GM12865 (cell line): Measurements from ENCODE around the gene SPTBN4.
"Not testable (repeated sequence)": the region's sequence is repeated elsewhere in the genome, so short reads cannot be mapped to it uniquely, and the experiment has no call there.

ENCODE experiments used
- DNase-seq: peaks from one replicate; pipeline ENCODE4 v3.0.0; 2010; ENCODE audit warnings: low read depth
- H3K4me3 ChIP-seq: 2 replicates; pipeline ENCODE4 v1.5.1; 2011; ENCODE audit warnings: mild to moderate bottlenecking, low read depth, low read length, control low read depth
- TF ChIP-seq, protein P1 (sequence below): IDR thresholded peaks from 2 replicates; pipeline ENCODE4 v1.5.1; 2011; ENCODE audit warnings: low read length, control low read depth, low read depth, inconsistent platforms; ENCODE audit not compliant: insufficient read depth; ENCODE audit errors: missing control alignments

SPTBN4 gene

DNA sequence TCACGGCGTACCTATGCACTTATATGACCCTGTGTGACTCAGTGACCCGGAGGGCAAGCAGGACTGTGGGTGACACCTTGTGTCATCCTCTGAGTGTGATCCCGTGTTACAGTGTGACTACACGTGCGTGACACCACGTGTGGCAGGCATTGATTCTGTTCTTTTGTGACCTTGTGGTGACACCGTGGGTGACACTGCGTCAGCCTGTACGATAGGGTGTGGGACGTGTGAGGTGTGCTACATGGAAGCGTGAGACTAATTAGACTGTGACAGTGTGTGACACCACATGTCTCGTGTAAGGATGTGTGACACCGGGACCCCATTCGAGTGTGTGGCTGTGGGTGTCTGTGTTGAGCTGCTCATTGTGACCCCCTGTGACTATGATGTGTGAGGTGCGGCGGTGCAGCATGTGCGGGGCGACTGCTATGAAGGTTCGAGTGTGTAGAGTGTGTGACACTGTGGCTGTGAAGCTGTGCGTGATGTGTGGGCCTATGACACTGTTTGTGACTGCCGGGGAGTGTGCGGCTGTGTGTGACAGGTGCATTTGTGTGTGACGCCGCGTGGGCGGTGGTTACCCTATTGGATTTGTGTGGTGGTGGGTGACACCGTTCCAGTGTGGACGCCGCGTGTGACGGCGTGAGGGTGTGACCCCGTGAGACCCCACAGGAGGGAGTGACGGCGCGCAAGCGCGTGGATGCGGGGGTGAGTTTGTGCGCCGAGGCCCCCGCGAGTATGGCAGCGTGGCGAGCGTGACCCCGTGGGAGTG lies 399 bp upstream of the SPTBN4 start:
- peak; percentile 29 for DNase-seq
- TF ChIP-seq, protein P1, sequence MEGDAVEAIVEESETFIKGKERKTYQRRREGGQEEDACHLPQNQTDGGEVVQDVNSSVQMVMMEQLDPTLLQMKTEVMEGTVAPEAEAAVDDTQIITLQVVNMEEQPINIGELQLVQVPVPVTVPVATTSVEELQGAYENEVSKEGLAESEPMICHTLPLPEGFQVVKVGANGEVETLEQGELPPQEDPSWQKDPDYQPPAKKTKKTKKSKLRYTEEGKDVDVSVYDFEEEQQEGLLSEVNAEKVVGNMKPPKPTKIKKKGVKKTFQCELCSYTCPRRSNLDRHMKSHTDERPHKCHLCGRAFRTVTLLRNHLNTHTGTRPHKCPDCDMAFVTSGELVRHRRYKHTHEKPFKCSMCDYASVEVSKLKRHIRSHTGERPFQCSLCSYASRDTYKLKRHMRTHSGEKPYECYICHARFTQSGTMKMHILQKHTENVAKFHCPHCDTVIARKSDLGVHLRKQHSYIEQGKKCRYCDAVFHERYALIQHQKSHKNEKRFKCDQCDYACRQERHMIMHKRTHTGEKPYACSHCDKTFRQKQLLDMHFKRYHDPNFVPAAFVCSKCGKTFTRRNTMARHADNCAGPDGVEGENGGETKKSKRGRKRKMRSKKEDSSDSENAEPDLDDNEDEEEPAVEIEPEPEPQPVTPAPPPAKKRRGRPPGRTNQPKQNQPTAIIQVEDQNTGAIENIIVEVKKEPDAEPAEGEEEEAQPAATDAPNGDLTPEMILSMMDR = no peak
- peak overlapping the region; percentile 55 for H3K4me3 ChIP-seq

DNA sequence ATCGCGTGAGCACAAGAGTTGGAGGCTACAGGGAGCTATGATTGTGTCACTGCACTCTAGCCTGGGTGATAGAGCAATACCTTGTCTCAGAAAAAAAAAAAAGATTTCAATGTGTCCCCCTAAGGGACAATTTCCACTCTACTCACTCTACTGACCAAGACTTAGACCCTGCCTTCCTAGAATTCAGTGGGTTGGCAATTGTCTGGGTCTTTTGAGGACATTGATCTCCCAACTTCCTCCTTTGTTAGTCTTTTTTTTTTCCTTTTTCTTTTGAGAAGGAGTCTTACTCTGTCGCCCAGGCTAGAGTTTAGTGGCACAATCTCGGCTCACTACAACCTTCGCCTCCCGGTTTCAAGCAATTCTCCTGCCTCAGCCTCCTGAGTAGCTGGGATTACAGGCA lies 2.2 kb downstream of the SPTBN4 start:
- no peak overlapping the region for H3K4me3 ChIP-seq
- no peak for DNase-seq
- TF ChIP-seq, protein P1 = no peak

DNA sequence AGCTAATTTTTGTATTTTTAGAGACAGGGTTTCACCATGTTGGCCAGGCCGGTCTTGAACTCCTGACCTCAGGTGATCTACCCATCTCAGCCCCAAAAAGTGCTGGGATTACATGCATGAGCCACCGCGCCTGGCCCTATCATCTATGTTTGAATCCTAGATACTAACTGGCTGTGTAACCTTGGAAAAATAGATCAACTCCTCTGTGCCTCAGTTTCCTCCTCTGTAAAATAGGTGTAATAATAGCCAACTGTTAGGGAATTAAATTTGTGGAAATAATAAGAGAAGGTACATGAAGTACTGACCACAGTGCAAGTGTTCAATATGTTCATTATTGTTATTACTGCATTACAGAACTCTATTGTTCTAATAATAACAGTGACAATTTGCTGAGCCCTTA lies 4.3 kb downstream of the SPTBN4 start:
- DNase-seq = no peak
- H3K4me3 ChIP-seq = no peak overlapping the region
- TF ChIP-seq, protein P1 = no peak

DNA sequence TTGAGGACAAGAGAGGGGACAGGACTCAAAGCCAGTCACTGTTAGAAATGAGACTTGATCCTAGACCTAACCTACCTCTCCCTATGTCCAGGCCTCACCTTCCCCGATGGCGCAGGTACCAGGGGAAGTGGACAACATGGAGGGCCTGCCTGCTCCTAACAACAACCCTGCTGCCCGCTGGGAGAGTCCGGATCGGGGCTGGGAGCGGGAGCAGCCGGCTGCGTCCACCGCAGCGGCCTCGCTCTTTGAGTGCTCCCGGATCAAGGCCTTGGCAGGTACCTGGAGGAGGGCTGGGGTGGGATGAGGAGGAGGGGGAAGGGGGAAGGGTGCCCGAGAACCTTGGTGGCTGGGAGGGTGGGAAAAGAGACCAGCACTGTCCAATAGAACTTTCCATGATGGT lies 5.7 kb downstream of the SPTBN4 start:
- TF ChIP-seq, protein P1 = no peak
- H3K4me3 ChIP-seq = no peak overlapping the region
- no peak for DNase-seq

DNA sequence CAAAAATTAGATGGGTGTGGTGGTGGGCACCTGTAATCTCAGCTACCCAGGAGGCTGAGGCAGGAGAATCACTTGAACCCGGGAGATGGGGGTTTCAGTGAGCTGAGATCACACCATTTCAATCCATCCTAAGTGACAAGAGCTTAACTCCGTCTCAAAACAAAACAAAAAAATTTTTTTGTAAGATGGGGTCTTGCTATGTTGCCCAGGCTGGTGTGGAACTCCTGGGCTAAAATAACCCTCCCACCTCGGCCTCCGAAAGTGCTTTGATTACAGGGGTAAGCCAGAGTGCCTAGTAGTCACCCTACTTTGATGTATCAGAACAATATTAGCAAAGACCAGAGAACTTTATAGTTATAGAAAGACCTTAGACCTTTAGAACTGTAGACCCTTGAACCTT lies 7.9 kb downstream of the SPTBN4 start:
- no peak overlapping the region for H3K4me3 ChIP-seq
- TF ChIP-seq, protein P1 = no peak
- no peak for DNase-seq

DNA sequence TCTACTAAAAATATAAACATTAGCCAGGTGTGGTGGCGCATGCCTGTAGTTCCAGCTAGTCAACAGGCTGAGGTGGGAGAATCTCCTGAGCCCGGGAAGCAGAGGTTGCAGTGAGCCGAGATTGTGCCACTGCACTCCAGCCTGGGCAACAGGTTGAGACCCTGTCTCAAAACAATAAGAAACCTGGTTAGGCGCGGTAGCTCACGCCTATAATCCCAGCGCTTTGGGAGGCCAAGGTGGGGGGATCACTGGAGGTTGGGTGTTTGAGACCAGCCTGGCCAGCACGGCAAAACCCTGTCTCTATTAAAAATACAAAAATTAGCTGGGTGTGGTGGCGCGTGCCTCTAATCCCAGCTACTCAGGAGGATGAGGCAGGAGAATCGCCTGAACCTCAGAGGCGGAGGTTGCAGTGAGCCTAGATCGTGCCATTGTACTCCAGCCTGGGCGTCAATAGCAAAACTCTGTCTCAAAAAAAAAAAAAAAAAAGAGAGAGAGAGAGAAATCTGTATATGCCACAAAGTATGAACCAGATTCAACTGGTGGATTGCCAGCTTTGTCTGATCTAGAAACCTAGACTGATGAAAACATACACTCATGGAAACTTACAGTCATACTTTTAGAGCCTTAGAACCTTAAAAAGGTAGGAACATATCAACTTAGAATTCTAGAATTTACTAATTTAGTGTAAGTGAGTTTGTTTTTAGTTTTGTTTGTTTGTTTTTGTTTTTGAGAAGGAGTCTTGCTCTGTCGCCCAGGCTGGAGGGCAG lies 9.3 kb downstream of the SPTBN4 start:
- not testable (repeated sequence) for DNase-seq, H3K4me3 ChIP-seq

DNA sequence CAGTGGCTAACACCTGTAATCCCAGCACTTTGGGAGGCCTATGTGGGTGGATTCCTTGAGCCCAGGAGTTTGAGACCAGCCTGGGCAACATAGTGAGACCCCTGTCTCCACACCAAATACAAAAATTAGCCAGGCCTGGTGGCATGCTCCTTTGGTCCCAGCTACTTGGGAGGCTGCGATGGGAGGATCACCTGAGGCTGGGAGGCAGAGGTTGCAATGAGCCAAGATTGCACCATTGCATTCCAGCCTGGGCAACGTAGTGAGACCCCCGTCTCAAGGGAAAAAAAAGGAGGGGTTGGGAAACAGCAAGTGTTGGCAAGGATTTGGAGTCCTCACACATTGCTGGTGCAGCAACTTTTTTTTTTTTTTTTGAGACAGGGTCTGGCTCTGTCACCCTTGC lies 19.2 kb downstream of the SPTBN4 start:
- DNase-seq = no peak
- H3K4me3 ChIP-seq = no peak overlapping the region
- TF ChIP-seq, protein P1 = no peak
